Gastrocnemius medialis (tissue), 4 donors: Measurements from ENCODE around the gene CMTM6. TPM values are rescaled to one million over a fixed set of nuclear protein-coding genes. Genes with fewer than 3 reads are reported as not detected.

Source experiments
- ATAC-seq, 2 donors: fragments of 150-250 bp; one replicate each; pipeline ENCODE4 v1.9.1; 2016
- DNase-seq, 2 donors: peaks; one replicate each; pipeline ENCODE4 v3.0.0-alpha.2; 2019
- H3K27ac ChIP-seq, 4 donors: fragments of 200-600 bp; sonication (generic); 1 replicate in 1 of 4; 2 replicates in 3 of 4; pipeline ENCODE4 v1.5.1; 2016 to 2018; ENCODE audit warnings: mild to moderate bottlenecking in 2 of 4, moderate library complexity in 1 of 4
- H3K27me3 ChIP-seq, 3 donors: fragments of 200-600 bp; sonication (generic) in 2 of 3; 1 replicate in 1 of 3; 2 replicates in 2 of 3; pipeline versions ENCODE4 v1.5.1 to v1.6.0; 2016 to 2019; ENCODE audit warnings: mild to moderate bottlenecking in 1 of 3, moderate library complexity in 1 of 3
- H3K36me3 ChIP-seq, 2 donors: fragments of 200-600 bp; sonication (generic) in 1 of 2; one replicate each; pipeline ENCODE4 v1.5.1; 2017 to 2018
- H3K4me1 ChIP-seq, 2 donors: fragments of 200-600 bp; sonication (generic) in 1 of 2; one replicate each; pipeline ENCODE4 v1.5.1; 2016 to 2017; ENCODE audit warnings: mild to moderate bottlenecking in 2 of 2
- H3K4me3 ChIP-seq, 4 donors: fragments of 200-600 bp; sonication (generic) in 3 of 4; 1 replicate in 1 of 4; 2 replicates in 3 of 4; pipeline ENCODE4 v1.5.1; 2016 to 2019; ENCODE audit warnings: mild to moderate bottlenecking in 2 of 4
- H3K9me3 ChIP-seq, 3 donors: fragments of 200-600 bp; sonication (generic) in 2 of 3; 1 replicate in 1 of 3; 2 replicates in 2 of 3; pipeline ENCODE4 v1.5.1; 2016 to 2019
- POLR2A ChIP-seq, 2 donors: fragments of 450-650 bp; IDR thresholded peaks; one replicate each; pipeline ENCODE4 v1.6.1; 2017; ENCODE audit warnings: antibody characterized with exemption in 2 of 2, mild to moderate bottlenecking in 2 of 2, moderate library complexity in 2 of 2
- in situ Hi-C, 4 donors: fragments of 200-750 bp; cut with MboI; loops; one replicate each; pipeline versions ENCODE4 v1.15.0 to v1.8.0; 2017; ENCODE audit warnings: low sequenced_read_pairs in 4 of 4
- intact Hi-C: fragments of 100-400 bp; cut with DNase I; formaldehyde crosslinking; loops from one replicate; pipeline ENCODE4 v1.15.1; 2023; ENCODE audit warnings: low total_unique reads
- total RNA-seq, 4 donors: library from RNA; depleted of rRNA; stranded (reverse); fragments of >200 nt; gene quantifications; one replicate each; pipeline versions ENCODE4 v1.1.0 to v1.2.3, GENCODE V29; 2016
- TF ChIP-seq, protein P1 (sequence below), 5 experiments: fragments of 450-650 bp in 3 of 5; fragments of 200-600 bp in 2 of 5; sonication (generic) in 2 of 5; IDR thresholded peaks in 4 of 5; conservative IDR thresholded peaks in 1 of 5; 1 replicate in 4 of 5; 2 replicates in 1 of 5; pipeline ENCODE4 v1.5.1; 2016 to 2019; ENCODE audit warnings: antibody characterized with exemption in 5 of 5, mild to moderate bottlenecking in 3 of 5, moderate library complexity in 3 of 5

CMTM6 gene
- total RNA-seq, 4 donors from 2014 or later = 3.7 to 8.8 (median 7.3) TPM

DNA sequence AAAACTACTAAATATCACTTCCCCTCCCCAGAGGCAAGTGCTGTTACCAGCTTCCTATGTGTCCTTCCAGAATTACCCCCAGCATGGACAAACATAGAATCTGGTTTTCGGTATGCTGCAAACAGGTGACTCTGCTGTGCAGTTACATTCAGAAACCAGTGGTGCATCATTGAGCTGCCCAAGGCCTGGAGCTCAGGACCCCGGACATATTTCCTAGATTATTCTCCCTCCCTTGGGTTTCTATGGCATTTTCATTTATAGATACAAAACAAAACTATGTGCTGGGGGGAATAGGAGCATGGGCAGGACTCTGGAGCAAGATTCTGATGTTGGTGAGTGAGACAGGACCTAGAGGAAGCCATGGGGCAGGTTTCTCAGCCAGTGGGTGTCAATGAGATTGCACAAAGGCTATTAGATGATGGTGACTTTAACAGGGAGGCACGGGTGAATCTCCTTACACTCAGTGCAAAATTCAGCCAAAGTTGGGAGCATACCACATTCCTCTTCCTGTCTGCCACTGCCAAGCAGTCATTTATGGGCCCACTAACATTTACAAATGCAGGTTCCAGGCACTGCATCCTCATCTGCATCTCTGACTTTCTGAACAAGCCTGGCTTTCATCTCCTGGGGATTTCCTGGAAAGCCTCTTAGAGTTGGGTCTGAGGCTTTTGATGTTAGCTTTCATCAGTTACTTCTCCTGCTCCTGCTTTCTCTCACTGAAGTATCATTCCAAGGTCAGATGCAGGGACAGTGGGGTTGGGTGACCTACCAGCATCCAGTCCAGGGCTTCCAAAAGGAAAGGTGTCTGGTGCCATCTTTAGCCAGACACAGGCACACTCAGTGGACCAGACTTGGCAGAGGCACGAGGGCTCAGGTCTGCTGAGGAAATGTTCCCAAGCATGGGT lies 66.5 kb downstream of the CMTM6 start:
- DNase-seq = no peak
- Histone ChIP-seq H3K4me3 (no peak overlapping the region), H3K4me1 (peaks cover 7 to 18% of the 10 kb centered on the region in 2 donors), H3K9me3 (no peaks in the 10 kb centered on the region), H3K36me3 (no peaks in the 10 kb centered on the region), H3K27ac (no peak overlapping the region), H3K27me3 (no peaks in the 10 kb centered on the region)
- TF ChIP-seq, protein P1, sequence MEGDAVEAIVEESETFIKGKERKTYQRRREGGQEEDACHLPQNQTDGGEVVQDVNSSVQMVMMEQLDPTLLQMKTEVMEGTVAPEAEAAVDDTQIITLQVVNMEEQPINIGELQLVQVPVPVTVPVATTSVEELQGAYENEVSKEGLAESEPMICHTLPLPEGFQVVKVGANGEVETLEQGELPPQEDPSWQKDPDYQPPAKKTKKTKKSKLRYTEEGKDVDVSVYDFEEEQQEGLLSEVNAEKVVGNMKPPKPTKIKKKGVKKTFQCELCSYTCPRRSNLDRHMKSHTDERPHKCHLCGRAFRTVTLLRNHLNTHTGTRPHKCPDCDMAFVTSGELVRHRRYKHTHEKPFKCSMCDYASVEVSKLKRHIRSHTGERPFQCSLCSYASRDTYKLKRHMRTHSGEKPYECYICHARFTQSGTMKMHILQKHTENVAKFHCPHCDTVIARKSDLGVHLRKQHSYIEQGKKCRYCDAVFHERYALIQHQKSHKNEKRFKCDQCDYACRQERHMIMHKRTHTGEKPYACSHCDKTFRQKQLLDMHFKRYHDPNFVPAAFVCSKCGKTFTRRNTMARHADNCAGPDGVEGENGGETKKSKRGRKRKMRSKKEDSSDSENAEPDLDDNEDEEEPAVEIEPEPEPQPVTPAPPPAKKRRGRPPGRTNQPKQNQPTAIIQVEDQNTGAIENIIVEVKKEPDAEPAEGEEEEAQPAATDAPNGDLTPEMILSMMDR (IDR thresholded peaks at IDR 0.05 in 4 of 5, conservative IDR thresholded peaks at IDR 0.05 in 1 of 5) = no peak
- no peak for TF ChIP-seq POLR2A (IDR thresholded peaks at IDR 0.05)
- intact Hi-C loops = no loop called here
- in situ Hi-C loops = no loop called here
- no peak for ATAC-seq

DNA sequence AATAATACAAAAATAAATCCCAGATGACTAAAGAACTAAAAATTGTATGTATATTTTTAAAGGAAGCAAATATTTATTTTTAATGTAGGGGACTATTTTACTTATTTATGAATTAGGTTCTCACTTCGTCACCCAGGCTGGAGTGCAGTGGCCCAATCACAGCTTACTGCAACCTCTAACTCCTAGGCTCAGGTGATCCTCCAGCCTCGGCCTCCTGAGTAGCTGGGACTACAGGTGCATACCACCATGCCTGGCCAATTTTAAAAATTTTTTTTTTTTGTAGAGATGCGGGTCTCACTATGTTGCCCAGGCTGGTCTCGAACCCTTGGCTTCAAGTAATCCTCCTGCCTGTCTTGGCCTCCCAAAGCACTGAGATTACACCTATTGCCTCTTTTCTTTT lies 68.4 kb downstream of the CMTM6 start:
- intact Hi-C loops = no loop called here
- DNase-seq (no peak), ATAC-seq (no peak)
- in situ Hi-C loops = no loop called here
- H3K4me1 ChIP-seq = peaks cover 7 to 18% of the 10 kb centered on the region in 2 donors
- no peak overlapping the region for H3K27ac ChIP-seq
- TF ChIP-seq, protein P1 (IDR thresholded peaks at IDR 0.05 in 4 of 5, conservative IDR thresholded peaks at IDR 0.05 in 1 of 5) = no peak
- TF ChIP-seq POLR2A (IDR thresholded peaks at IDR 0.05) = no peak
- no peaks in the 10 kb centered on the region for H3K27me3 ChIP-seq
- H3K36me3 ChIP-seq = no peaks in the 10 kb centered on the region
- H3K9me3 ChIP-seq = no peaks in the 10 kb centered on the region
- no peak overlapping the region for H3K4me3 ChIP-seq

DNA sequence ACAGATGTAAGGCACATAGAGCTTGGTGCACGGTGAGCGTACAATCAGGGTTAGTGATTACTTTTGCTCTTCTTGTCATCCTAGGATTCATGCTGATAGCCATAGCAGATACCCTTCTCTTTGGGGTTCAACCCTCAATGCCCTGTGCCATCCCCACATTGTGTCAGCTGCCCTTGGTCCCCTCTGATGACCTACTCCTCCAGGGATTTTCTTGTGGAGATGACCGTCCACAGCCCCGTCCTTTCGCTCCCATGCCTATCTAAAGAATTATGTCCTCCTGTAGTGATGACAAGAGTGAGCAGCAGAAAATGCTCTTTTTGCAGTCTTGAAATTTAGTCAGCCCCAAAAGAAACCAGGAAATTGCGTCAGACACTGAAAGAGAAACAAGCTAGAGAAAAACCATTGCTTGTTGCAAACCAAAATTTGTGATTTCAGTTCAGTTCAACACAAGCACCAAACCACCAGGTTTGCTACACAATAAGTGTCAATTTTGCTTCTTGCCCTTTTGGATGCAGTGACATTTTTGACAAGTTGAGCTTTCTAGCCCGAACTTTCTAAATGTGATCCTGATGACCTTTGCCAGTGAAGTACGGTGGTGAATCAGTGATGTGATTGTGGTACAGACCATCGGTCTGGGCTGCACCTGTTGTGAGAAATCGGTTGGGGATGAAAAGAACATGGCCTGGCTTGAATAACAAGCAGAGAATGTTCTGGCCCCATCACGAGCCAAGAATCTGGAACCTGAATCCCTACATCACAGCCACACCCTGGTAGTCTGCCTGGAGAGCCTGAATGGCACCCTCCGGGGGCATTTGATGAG lies 69.7 kb downstream of the CMTM6 start:
- Histone ChIP-seq H3K27me3 (no peaks in the 10 kb centered on the region), H3K9me3 (no peaks in the 10 kb centered on the region), H3K4me1 (peaks cover 7 to 18% of the 10 kb centered on the region in 2 donors), H3K36me3 (no peaks in the 10 kb centered on the region), H3K4me3 (no peak overlapping the region), H3K27ac (peak overlapping the region in 1 of 4 donors; percentile 30)
- ATAC-seq (peak; percentile 89 to 90), DNase-seq (peak; percentile 34 to 53)
- intact Hi-C loops = no loop called here
- TF ChIP-seq, protein P1 (IDR thresholded peaks at IDR 0.05 in 4 of 5, conservative IDR thresholded peaks at IDR 0.05 in 1 of 5) = no peak
- TF ChIP-seq POLR2A (IDR thresholded peaks at IDR 0.05) = no peak
- in situ Hi-C loops = no loop called here

DNA sequence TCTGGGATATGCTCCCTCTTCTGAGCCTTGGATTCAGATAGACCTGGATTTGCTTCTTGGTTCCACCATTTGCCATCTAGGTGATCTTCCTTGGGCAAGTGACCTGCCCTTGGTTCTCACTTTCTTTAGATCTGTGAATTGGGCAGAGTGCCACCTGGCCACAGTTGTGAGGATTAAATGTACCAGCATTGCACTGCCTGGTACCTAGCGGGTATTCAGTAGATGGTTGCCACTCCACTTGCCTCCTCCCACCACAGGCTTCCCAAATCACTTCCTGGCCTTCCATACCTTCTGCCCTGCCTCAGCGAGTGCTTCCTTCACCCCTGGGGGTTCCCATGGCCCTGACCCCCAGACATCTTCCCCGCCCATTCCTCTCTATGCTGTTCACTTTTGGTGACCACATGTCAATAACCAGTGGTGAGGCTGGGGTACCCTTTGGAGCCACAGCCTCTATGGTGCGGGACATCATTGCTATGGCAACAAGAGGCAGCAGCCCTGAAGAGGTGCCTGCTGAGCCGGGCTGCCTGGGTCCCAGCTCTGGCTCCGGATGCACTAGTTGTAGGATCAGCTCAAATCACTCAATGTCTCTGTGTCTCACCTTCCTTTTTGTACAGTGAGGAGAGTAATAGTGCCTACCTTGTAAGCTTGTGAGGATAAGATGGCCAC lies 70.5 kb downstream of the CMTM6 start:
- Histone ChIP-seq H3K27ac (no peak overlapping the region), H3K4me1 (peaks cover 7 to 18% of the 10 kb centered on the region in 2 donors)

More for the DNA sequence above, 70.5 kb downstream of the CMTM6 start:
- in situ Hi-C loops = no loop called here
- DNase-seq (no peak), ATAC-seq (no peak)
- no peaks in the 10 kb centered on the region for H3K9me3 ChIP-seq
- H3K27me3 ChIP-seq = no peaks in the 10 kb centered on the region
- no peak for TF ChIP-seq POLR2A (IDR thresholded peaks at IDR 0.05)
- no peak overlapping the region for H3K4me3 ChIP-seq
- intact Hi-C loops = no loop called here
- H3K36me3 ChIP-seq = no peaks in the 10 kb centered on the region
